Midbrain (tissue), 1 donor: ENCODE results near the gene PARP3.
"Not testable (repeated sequence)": the region's sequence is repeated elsewhere in the genome, so short reads cannot be mapped to it uniquely, and the experiment has no call there.

Experiments
- DNase-seq: peaks from one replicate; lab custom pipeline; 2025; lab: John Stamatoyannopoulos, UW

The PARP3 gene

DNA sequence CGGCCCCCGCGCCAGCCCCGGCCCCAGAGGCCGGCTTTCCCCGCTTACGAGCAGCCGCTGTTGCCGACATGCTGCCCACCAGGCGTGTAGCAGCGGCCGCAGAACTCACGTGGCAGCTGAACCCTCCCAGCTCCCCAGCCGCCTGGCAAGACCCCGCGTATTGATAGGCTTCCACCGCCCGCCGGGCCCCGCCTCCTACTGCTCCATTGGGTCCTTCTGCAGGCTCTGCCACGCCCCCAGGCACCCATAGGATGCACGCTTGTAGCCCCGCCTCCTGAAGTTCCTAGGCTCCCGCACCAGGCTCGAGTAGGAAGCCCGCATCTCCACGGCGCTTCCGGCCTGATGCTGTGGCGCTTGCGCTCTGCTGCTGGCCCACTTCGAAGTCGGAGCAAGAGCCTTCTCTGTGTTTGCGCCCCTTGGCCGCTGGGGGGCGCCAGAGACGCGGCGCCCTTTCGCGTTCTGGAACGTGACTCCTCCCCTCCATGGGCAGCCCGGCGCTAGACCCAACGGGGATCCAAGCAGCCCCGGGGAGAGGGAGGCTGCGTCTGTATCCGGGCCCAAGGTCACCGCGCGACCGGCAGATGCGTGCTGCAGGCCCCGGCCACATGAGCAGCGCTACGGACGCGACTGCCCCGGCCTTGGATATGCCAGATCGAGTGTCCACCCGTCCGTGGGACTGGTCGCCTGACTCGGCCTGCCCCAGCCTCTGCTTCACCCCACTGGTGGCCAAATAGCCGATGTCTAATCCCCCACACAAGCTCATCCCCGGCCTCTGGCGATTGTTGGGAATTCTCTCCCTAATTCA lies at the start of gene PARP3, which contains the start of gene RRP9:
Gene PARP3, plus strand, starts transcription at position 566 of the 805 bp plus-strand sequence. CDS start 993 bp downstream, outside the sequence.
Gene RRP9, minus strand, starts transcription at position 107 of the 805 bp plus-strand sequence. Its CDS starts 37 bp downstream, at position 70.
- peak; percentile 100 for DNase-seq

DNA sequence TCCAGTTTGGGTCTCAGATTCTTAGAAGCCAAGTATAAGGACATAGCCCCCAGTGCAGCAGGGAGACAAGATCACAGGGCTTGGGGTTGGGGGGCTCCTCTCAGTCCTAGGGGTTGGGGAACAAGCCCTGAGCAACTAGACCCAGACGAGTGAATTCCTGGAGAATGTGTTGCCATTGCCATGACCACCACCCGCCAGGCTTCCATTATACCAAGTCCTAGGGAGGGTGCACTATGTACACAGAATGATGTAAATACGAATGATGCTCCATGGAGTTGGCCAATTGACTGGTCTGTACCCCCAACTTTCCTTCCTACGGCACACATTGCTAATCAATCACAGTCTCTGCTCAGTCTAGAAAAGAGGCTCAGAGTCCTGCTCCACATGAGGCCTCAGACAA lies 47.8 kb upstream of the PARP3 start:
- no peak for DNase-seq

DNA sequence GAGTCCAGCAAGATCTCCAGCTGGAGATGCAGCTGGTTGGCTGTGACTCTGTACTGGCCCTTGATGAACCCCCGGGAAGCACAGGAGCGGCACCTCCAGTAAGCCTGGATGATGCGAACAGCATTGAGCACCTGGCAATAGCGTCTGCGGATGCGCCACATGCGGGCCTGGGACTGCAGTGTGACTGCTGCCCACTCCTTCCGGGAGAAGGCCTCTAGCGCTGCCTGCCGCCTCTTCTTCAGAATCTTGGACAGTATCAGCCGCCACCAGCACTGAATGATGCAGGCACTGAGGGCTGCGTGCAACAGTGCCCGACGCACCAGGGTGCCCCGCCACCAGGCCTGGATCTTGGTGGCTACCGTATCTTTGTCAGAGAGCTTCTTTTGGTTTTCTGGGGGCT lies 47.2 kb upstream of the PARP3 start:
- DNase-seq: no peak

DNA sequence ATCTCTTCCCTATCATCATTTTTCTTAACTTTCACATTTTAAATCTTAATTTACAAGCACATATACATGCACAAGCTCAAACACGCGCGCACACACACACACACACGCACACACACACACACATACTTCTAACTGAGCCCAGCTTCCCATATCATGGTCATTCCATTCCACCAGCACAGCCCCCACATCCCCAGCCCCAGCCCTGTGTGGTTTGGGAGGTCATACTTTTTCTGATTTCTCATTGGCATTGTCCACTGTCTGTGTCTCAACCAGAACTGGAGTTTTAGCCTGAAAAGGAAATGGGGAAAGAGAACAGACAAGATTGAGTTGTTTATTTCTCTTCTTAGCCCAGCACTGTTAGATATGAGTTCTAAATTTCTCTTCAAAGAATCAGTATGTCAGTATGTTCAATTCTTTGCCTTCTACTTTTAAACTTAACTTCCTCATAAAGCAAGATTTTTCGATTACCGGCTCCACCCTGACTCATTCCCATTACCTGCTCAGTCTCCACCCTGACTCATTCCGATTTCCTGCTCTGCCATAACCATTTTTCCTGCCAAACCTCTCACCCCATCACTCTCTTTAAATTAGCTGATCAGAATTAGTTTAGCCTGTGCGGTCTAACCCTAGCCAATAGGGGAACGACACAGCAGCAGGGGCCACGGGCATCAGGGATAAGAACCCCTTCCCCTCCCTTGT lies 45.4 kb upstream of the PARP3 start:
- DNase-seq: no peak

DNA sequence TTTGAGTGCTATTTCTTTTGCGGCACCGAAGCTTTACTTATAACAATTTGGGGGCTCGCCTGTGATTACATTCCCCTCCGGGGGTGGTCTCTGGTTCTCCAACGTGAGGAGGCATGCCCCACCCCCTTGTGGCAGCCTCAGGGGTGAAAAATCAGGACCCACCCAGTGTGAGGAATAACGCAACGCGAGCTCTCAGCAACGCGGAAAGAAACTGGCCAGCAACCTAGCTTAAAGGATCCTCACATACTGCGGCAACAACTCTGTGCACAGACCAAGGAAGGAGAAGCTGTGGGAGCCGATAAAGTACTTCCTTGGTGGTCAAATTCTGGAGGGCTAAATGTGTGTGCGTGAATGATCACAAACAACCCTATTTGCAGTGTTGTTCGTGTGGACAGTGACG lies 44.8 kb upstream of the PARP3 start:
- DNase-seq: no peak

DNA sequence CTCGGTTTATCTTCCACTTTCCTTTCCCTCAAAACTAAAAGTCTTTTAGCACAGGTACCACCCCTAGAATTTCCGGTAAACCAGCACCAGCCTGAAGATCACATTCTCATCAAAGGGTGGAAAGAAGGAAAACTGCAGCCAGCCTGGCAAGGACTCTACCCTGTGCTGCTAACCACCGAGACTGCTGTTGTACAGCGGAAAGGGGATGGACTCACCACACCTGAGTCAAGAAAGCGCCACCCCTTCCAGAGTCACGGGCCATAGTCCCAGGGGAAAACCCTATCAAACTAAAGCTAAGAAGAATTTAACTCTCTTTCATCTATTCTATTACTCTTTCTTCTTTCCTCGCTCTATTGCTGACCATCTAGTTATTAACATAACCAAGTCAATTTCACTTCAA lies 42.1 kb upstream of the PARP3 start:
- not testable (repeated sequence) for DNase-seq

DNA sequence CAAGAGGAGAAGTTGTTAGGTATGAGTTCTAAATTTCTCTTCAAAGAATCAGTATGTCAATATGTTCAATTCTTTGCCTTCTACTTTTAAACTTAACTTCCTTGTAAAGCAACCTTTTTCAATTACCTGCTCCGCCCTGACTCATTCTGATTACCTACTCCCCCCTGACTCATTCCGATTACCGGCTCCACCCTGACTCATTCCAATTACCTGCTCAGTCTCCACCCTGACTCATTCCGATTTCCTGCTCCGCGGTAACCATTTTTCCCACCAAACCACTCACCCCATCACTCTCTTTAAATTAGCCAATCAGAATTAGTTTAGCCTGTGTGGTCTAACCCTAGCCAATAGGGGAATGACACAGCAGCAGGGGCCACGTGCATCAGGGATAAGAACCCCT lies 39.8 kb upstream of the PARP3 start:
- DNase-seq: not testable (repeated sequence)

DNA sequence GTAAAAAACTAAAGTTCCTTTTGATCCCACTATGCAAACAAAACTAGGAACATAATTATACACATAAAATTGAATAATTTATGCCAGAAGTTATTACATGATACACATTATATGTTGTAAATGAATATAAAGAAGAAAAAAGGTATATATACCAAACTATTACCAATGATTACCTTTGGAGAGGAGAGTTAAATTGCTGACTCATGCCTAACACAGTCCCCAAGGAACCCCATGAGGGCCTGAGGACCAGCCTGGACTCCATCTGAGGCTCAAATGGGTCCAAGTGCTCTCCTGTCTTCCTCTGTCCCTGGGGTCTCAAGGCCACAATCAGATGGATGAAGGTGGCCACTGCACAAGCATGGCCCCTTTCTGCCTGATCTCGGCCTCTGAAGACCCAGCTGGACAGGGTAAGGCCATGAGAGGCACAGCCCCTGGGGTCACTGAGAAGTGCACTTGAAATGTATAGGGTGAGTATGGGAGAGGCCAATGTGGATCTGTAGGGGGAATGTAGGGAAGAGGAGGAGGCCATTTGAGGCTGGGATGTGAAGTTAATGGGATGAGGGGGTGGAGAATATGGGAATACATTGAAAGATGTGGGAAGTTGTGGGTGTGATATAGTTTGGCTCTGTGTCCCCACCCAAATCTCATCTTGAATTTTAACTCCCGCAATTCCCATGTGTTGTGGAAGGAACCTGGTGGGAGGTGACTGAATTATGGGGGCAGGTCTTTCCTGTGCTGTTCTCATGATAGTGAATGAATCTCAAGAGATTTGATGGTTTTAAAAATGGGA lies 37.9 kb upstream of the PARP3 start:
- no peak for DNase-seq

DNA sequence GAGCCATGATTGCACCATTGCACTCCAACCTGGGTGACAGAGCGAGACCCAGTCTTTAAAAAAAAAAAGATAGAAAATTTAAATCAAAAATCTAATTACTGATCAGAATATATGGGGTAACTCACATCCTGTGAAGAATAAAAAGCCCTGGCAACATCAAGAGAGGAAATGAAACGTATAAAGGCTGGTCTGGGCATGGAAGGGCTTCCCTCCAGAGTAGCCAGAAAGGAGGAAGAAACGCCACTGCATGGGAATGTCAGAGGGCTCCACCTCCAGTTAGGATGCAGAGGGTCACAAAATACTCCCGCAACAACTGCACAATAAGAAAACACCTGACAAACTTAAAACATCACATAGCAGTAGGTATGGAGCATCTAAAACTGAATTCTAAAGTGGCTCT lies 34.1 kb upstream of the PARP3 start:
- DNase-seq: no peak

DNA sequence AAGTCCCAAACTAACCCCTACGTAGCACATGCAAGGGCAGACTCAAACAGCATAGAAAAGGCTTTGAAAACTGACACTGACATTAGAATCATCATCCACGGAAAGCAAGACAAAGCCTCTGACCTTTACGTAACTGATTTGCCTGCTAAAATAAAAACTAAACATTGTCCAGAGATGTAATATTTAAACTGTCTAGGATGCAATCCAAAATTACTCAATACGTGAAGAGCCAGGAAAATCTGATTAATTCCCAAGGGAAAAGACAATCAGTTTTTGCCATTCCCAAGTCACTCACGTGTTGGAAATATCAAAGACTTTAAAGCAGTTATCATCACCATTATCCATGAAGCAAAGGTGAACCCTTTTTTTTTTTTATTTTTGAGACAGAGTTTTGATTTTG lies 25.7 kb upstream of the PARP3 start:
- no peak for DNase-seq

DNA sequence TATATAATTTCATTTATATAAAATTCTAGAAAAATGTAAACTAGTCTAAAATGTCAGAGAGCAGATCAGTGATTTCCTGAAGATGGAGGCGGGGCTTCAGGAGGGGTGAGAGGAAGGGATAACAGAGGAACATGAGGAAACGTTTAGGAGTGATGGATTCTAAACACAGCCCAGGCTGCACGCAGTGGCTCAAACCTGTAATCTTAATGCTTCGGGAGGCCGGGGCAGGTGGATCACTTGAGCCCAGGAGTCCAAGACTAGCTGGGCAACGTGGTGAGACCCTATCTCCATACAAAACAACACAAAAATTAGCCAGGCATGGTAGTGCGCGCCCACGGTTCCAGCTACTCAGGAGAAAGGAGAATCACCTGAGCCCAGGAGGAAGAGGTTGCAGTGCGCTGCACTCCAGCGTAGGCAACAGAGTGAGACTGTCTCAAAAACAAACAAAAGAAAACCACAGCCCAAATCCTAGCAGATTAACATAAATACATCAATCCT lies 21.0 kb upstream of the PARP3 start:
- no peak for DNase-seq

DNA sequence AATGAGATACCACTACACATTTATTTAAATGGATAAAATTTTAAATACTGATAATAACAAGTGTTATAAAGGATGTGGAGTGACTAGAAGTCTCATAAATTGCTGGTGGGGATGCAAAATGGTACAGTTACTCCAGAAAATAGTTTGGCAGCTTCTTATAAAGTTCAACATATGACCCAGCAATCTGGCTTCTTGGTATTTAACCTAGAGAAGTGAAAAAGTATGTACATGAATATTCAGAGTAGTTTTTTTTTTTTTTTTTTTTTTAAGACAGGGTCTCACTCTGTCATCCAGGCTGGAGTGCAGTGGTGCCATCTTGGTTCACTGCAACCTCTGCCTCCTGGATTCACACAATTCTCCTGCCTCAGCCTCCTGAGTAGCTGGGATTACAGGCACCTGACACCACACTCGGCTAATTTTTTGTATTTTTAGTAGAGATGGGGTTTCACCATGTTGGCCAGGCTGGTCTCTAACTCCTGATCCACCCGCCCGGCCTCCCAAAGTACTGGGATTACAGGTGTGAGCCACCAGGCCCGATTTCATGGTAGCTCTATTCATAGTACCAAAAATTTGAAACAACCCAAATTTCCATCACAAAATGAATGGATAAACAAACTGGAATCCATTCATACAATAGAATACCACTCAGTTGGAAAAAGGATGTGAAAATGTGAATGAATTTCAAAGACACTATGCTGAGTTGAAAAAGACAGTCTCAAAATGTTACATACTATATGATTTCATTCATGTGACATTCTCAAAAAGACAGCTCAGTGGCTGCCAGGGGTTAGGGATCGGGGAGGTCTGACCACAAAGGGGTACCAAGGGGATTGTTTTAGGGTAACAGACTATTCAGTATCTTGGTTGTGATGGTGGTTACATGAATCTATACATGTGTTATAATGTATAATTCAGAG lies 14.8 kb upstream of the PARP3 start:
- no peak for DNase-seq

DNA sequence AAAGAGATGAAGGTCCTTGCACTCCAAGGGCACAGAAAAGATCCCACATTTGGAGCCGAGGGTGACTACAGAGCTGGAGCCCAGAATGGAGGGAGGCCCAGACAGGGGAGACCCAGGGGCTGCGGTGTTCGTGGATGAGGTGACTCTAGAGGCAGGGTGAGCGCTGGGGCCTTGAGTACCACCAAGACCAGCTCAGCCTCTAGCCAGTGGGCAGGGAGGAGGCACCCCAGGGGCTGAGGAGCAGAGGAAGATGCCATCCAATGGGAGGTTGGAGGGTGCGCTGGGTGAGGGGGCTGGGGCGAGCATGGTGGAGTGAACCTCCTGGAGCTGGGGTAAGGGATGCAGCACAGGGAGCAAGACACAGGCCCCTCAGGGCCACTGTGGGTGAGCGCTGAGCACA lies 13.7 kb upstream of the PARP3 start:
- no peak for DNase-seq

DNA sequence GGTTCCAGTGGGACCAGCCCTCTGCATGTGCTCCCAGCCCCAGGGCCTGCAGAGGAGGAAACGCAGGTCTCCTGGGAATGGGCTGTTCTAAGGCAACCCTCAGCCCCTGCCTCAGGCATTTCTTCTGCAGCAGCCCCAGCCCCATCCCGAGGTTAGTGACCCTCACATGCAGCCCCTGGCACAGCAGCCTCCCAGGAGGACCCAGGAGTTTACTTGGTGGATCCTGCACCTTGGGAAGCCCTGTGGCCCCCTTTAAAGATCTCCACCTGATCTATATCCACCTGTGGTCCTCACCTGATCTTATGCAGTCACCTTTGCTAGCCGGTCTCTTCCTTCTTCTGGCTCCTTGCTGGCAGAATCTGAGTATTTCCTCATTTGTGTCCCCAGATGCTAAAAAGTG lies 13.2 kb upstream of the PARP3 start:
- DNase-seq: not testable (repeated sequence)

DNA sequence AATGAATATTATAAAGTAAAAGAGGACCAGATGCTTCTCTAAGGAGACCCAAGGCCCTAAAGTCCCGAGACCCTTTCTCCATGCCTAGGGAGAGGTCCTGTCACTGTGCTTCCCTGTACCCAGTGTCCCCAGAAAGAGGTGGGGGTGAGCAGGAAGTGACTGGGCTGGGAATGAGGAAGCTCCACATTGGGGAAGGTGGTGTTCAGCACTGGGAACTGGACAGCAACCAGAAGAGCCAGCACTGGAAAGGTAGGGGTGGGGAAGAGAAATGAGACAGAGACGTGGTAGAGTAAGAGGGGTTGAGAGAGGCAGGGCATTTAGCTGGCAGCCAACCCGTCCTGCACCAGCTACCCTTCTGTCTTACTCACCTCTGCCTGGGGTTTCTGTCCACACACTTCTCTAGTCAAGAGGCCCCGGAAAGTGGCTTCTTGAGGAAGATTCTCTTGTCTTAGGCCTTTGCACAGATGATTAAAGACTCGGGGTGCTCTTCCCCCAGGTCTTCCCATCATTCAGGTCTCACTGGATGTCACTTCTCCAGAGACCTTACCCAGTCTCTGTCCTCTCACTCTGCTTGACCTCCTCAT lies 12.7 kb upstream of the PARP3 start:
- no peak for DNase-seq

DNA sequence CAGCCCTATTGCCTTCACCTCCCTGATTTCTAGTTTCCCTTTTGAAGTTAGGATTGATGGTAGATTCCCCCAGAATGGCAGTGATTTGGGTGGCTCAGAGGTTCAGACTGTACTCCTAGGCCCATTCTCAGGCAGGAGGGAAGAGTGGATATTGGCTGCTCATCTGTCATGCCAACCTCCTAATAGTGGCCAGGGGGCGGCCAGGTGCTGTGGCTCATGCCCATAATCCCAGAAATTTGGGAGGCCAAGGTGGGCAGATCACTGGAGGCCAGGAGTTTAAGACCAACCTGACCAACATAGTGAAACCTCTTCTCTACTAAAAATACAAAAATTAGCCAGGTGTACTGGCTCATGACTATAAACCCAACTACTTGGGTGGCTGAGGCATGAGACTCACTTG lies 11.7 kb upstream of the PARP3 start:
- no peak for DNase-seq

DNA sequence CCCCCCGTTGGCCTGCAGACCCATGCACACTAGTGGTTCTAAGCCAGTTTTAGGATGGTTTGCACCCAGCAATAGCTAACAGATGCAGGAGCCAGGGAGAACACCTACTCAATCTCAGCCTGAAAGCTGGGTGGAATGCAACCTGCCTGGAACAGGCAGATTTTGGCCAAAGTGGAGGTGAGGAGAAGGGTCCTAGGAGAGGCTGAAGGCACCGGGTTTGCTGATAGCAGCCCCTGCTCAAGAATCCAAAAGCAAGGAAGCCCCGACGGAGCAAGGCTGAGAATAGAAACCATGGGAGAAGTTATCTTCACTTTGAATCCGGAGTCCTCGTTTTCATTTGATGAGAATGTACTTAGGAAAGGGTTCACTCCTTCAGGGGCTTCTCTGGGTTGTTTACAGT lies 10.4 kb upstream of the PARP3 start:
- no peak for DNase-seq

DNA sequence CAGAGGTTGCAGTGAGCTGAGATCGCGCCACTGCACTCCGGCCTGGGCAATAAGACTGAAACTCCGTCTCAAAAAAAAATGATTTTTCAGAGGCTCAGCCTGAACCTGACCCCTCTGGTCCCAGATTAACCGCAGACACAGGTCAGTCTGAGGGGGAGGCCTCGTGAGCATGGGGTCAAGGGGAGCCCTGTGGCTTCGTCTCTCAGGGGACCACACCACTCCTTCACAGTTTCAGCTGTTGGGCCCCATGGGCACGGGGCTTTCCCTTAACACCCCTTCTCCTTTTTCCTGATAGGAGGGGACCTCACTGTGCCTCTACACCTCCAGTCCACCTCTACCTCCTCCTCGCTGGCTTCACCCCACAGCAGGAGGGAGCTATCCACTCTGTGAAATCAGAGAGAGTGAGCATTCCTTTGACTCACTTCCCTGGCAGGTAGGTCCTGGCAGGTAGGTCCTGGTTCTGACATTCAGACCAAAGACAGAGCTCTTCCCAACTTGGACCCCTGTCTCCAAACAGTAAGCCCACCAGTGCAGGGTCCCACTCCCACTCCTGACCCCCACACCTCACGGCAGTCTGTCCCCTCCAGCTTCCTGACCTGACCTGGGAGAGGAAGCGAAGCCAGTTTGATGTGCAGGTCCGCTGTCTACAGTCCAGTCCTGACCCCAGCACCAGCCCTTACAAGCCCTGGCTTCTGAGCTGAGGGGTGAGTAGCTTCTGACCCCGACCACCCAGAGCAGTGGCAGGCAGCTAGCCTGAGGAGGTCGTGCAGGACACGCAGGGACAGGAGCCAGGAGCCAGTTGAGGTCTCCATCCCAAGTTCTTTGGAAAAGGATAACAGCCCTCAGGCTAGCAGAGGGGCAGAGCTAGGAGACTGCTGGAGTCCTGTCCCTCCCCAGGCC lies 9.4 kb upstream of the PARP3 start:
- no peak for DNase-seq

DNA sequence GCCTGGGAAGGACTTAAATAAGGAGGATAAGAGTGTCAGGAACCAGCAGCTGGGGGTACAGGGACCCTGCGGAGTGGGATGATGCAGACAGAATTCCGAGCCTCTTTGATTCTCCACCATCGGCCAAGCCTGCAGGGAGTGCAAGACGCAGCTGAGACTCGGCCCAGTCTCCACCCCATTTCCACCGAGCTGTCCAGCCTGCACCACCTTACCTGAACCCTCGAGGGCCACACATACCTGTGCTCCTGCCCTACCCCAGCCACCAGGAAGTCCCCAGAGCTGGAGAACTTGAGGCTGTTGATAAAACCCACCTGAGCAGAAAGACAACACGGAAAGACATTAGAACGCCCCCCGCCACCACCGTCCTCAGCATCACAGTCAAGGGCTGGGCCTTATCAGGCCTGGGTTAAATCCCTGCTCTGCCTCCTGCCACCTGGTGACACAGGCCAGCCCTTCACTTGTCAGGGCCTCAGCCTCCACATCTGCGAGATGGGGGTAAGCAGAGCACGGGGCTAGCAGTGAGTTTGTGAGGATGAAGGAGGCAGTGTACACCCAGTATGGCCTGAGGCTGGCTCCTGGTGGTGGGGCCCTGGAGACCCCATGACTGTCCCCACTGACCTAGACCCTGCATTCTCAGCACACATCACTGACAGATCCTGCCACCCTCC lies 8.6 kb upstream of the PARP3 start:
- DNase-seq: no peak
